ENCODE measurements around the gene BOK.

Gene BOK

DNA sequence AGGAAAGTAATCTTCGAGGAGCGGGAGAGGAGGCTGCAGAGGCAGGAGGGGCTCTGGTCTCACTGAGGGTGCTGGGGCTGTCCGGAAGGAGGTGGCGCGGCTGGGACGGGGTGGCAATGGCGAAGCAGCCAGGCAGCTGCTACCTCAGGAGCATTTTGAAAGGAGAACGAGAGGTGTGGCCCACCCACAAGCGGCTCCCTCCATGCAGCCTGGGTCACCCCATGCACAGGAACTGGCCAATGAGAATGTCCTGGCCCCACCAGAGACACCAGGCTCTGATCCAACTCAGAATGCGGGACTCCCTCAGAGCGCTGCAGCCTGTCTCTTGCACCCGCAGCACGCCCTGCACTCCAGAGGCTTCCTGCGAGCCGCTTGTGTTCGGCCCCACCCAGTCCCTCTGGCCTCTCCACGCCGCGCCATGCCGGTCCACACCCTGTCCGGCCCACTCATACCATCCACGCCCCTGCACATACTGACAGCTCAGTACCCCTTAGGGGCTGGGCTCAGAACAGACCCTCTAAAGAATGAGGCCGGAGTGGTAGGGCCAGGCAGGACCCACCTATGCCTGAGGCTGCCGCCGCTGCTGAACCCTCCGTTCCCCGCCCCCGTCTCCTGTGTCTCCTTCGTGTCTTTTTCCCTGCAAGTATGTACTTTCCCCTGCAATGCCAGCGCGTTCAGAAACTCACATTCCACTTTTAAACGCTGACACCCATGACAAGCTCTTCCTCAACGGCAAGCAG, 6.4 kb upstream of the BOK start:
- H3K27ac ChIP-seq: no peak overlapping the region
- TF ChIP-seq, protein P1, sequence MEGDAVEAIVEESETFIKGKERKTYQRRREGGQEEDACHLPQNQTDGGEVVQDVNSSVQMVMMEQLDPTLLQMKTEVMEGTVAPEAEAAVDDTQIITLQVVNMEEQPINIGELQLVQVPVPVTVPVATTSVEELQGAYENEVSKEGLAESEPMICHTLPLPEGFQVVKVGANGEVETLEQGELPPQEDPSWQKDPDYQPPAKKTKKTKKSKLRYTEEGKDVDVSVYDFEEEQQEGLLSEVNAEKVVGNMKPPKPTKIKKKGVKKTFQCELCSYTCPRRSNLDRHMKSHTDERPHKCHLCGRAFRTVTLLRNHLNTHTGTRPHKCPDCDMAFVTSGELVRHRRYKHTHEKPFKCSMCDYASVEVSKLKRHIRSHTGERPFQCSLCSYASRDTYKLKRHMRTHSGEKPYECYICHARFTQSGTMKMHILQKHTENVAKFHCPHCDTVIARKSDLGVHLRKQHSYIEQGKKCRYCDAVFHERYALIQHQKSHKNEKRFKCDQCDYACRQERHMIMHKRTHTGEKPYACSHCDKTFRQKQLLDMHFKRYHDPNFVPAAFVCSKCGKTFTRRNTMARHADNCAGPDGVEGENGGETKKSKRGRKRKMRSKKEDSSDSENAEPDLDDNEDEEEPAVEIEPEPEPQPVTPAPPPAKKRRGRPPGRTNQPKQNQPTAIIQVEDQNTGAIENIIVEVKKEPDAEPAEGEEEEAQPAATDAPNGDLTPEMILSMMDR (IDR thresholded peaks at IDR 0.05): no peak
- no peak for DNase-seq (ENCODE audit: low spot score)
- H3K4me3 ChIP-seq: no peak overlapping the region

DNA sequence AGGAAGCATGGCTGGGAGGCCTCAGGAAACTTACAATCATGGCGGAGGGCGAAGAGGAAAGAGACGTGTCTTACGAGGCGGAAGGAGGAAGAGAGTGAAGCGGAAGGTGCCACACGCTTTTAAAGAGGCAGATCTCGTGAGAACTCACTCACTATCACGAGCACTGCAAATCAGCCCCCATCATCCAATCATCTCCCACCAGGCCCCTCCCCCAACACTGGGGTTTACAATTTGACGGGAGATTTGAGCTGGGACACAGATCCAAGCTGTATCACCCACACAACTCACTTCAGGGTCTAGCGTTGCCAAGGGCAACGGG, 5.1 kb upstream of the BOK start:
- no peak for DNase-seq (ENCODE audit: low spot score)

DNA sequence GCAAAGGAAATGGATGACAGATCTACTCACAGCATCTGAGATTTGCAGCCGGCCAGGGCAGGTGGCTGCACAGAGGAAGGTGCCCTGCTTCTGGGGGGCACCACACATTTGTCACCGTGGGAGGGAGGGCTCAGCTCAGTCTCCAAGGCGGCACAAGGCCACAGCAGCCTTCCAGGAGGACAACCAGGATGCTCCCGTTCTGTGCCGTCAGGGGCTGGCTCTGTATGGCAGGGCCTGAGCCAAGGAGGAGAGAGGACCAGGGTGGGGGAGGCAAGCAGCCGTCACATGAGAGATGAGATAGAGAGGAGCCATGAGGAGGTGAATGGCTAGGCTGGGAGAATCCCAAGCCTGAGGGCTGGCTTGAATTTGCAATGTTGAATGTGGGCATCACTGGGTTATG, 4.6 kb upstream of the BOK start:
- no peak overlapping the region for H3K4me3 ChIP-seq
- DNase-seq (ENCODE audit: low spot score): no peak
- no peak overlapping the region for H3K27ac ChIP-seq
- TF ChIP-seq, protein P1 (IDR thresholded peaks at IDR 0.05): no peak

More for the DNA sequence above, 5.1 kb upstream of the BOK start:
- H3K4me3 ChIP-seq: no peak overlapping the region
- TF ChIP-seq, protein P1 (IDR thresholded peaks at IDR 0.05): no peak
- no peak overlapping the region for H3K27ac ChIP-seq

DNA sequence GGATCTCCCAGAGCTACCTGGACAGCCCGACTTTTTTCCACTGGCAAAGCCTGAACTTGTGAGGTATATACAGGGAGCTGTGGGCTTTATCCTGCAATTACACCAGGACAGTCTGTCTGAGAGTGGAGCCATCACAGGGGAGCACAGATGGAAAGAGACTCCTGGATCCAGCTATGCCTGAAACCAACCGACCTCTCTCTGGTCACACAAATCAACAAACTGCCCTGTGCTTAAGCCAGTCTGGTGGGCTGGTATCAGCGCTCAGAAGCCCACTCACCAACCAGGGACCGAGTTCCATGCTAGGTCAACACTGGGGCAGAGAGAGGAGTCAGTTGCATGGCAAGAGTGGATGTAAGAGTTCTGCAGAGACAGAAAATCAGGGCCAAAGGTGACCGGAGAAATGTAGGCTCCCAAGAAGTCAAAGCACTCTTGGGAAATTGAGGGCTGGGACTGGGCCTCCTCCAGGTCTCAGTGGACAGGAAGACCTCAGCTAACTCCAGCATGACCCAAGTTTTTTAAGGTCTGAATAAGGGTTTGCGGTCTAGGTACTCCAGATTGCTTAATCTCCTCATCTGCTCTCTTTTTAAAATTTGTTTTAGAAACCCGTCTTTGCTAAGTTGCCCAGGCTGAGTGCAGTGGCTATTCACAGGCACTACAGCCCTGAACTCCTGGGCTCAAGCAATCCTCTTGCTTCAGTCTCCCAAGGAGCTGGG, 3.8 kb upstream of the BOK start:
- TF ChIP-seq, protein P1 (IDR thresholded peaks at IDR 0.05): no peak
- no peak overlapping the region for H3K27ac ChIP-seq
- DNase-seq (ENCODE audit: low spot score): no peak
- no peak overlapping the region for H3K4me3 ChIP-seq

DNA sequence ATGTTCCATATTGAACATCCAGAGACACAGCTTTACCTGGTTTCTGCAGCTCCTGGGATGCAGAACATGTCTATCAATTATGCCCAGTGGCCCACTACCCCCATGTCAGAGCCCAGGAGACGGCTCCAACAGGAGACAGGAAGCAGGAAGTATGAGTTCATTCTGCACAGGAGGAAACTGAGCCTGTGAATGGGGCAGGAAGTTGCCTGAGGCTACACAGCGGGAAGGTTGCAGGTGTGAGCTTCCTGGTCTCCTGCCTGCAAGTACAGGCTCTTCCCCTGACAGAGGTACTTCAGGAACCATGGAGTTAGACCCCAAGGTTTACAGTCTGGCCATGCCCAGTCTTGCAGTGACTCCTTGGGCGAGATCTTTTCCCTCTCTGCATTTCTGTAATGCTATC, 2.8 kb upstream of the BOK start:
- no peak for DNase-seq (ENCODE audit: low spot score)
- TF ChIP-seq, protein P1 (IDR thresholded peaks at IDR 0.05): no peak
- H3K4me3 ChIP-seq: no peak overlapping the region
- no peak overlapping the region for H3K27ac ChIP-seq

DNA sequence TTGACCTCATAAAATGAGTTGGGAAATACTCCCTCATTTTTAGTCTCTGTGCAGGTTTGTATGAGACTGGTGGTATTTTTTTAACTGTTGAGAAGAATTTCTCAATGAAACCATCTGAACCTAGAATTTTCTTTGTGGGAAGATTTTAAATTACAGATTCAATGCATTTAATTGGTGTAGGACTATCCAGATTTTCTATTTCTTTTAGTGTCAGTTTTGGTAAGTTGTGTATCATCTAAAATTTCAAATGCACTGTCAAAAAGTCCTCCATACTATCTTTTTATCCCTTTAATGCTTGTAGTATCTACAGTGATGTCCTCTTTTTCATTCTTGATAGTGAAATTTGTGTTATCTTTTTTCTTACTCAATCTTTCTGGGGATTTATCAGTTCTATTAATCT, 1.8 kb upstream of the BOK start:
- H3K4me3 ChIP-seq: no peak overlapping the region
- no peak overlapping the region for H3K27ac ChIP-seq
- TF ChIP-seq, protein P1 (IDR thresholded peaks at IDR 0.05): no peak
- no peak for DNase-seq (ENCODE audit: low spot score)

Measured in coronary artery (tissue), 2 donors.